T-helper 2 cell treated with Interferon-gamma antibody and Interleukin-4, amounts not matched to agents 5 μg/mL and 100 μg/mL, for 36 hours (primary cell): ENCODE measurements around the gene SF1.

ENCODE experiments used
- DNase-seq: peaks from one replicate; pipeline ENCODE4 v3.0.0; 2021; ENCODE audit warnings: low spot score
- H3K27ac Mint-ChIP-seq: one replicate; pipeline ENCODE4 v1.8.0; 2021; ENCODE audit warnings: mild to moderate bottlenecking, mixed read lengths
- H3K27me3 Mint-ChIP-seq: one replicate; pipeline ENCODE4 v1.8.0; 2021; ENCODE audit warnings: low read depth, mixed read lengths
- H3K36me3 Mint-ChIP-seq: one replicate; pipeline ENCODE4 v1.8.0; 2021; ENCODE audit warnings: low read depth, mixed read lengths
- H3K4me1 Mint-ChIP-seq: one replicate; pipeline ENCODE4 v1.8.0; 2021; ENCODE audit warnings: low read depth, mixed read lengths
- H3K4me3 Mint-ChIP-seq: one replicate; pipeline ENCODE4 v1.8.0; 2022; ENCODE audit warnings: mild to moderate bottlenecking, moderate library complexity, mixed read lengths
- H3K9me3 Mint-ChIP-seq: one replicate; pipeline ENCODE4 v1.8.0; 2021; ENCODE audit warnings: mixed read lengths

Gene SF1

DNA sequence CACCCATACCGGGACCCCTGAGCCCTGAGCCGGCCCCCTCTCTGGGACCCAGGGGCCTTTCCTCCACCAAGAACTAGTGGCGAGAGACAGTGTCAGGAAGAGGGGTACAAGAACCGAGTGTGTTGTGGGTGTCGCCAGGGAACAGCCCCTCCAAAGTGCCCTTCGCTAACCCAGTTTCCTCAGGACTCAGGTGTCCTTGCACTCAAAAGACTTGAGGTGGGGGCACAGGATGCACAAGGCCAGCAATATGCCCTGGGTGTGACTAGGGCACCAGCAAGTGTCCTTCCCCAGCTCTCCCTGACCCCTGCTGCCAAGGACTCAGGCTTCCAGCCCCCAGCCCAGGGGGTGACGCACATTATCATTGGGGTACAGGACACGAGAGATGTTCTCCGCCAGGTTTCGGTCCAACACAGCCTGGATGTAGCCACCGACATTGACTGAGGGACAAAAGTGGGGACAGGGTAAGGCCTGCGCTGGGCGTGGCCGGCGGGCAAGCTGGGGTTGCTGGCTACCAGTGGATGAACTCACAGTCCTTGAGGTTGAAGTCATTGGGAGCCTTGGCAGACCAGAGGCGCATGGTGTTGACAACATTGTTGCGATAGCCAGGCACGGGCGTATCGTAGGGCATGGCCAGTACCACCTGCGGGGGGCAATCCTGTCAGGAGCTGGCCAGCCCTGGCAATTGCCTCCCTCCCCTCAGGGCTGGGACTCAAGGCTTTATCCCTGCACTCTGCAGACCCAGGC is 23.3 kb downstream of the SF1 start:
- no peaks in the 10 kb centered on the region for H3K27me3 Mint-ChIP-seq
- no peak overlapping the region for H3K27ac Mint-ChIP-seq
- no peaks in the 10 kb centered on the region for H3K9me3 Mint-ChIP-seq
- H3K4me3 Mint-ChIP-seq: no peak overlapping the region
- H3K36me3 Mint-ChIP-seq: peaks cover 23% of the 10 kb centered on the region
- H3K4me1 Mint-ChIP-seq: peaks cover 7% of the 10 kb centered on the region
- no peak for DNase-seq

DNA sequence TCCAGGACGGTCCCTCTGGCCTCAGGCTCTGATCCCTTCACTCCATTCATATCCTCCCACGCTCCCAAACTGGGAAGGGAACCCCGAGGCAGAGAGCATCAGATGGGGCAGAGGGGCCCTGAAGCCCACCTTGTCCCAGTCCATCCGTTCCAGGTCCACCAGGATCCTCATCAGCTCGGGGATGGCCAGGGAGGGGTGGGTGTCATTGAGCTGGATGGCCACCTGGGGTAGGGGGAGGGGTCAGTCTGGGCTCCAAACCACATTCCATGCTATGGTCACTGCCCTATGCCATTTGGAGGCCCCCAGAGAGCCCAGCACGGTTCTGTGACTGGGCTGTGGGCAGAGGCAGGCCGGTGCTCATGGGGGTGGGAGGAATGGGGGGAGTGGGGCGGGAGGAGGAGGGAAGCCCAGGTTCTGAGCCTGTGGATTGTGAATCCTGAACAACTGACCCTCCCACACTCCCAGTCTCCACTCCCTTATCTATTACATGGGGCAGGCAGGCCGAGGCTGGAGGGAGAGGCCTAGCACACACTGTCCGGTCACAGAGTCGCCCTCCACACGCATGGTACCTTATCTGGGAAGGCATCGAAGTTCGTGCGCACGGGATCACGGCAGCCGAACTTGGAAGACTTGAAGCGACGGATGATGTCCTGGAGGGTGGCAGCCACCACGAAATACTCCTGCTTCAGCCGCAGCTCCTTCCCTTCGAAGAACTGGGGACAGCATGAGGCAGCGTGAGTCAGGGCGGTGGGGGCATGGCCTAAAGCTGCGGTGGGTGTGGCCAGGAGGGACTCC is 24.0 kb downstream of the SF1 start:
- Mint-ChIP-seq H3K4me3 (no peak overlapping the region), H3K36me3 (peaks cover 25% of the 10 kb centered on the region), H3K4me1 (peaks cover 6% of the 10 kb centered on the region), H3K27me3 (no peaks in the 10 kb centered on the region), H3K9me3 (no peaks in the 10 kb centered on the region), H3K27ac (no peak overlapping the region)
- no peak for DNase-seq

DNA sequence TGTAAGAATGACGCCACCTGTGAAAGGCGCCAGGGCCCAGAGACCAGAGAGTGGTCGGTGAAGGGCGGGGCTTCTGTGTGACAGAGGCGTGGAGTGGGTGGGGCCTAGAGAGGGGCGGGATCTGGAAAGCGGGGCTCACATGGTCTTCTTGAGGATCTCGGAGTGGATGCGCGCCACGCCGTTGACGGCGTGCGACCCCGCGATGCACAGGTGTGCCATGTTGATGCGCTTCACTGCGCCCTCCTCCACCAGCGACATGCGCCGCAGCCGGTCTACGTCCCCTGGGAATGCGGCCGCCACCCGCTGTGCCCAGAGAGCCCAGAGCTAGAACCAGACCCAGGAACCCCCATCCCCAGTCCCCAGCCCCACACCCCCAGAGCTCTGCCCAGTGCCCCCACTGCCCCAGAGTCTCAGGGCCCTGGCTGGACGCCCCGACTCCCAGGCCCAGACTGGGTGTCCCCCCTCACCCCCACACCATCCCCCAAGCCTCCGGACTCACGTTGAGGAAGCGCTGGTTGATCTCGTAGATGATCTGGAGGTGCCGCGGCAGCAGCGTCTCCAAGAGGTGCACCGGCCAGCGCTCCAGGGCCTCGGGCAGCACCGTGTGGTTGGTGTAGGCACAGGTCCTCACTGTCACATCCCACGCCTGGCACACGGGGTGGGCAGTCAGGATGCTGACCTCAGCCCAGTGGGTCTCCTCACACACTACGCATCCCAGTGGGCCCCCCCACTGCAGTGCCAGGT is 24.8 kb downstream of the SF1 start:
- Mint-ChIP-seq H3K9me3 (no peaks in the 10 kb centered on the region), H3K27me3 (no peaks in the 10 kb centered on the region)
- DNase-seq: no peak

DNA sequence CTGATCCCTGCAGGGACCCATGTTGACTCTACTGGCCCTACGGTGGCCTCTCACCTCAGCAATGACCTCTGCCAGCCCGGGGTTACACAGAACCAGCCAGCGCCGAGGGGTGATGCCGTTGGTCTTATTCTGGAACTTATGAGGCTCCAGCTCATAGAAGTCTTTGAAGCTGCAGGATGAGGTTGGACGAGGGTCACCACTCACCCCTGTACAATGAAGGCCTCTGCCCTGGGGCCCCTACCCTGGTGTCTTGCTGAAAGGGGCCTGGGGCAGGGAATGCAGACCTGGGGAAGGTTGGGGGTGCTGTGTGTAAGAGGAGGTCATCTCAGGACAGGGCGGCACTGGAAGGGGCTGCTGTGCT is 25.3 kb downstream of the SF1 start:
- Mint-ChIP-seq H3K36me3 (peaks cover 30% of the 10 kb centered on the region), H3K27ac (no peak overlapping the region), H3K9me3 (no peaks in the 10 kb centered on the region), H3K4me3 (no peak overlapping the region), H3K4me1 (peaks cover 9% of the 10 kb centered on the region), H3K27me3 (no peaks in the 10 kb centered on the region)
- DNase-seq: no peak

More for the DNA sequence above, 24.8 kb downstream of the SF1 start:
- Mint-ChIP-seq H3K27ac (no peak overlapping the region), H3K4me1 (peaks cover 6% of the 10 kb centered on the region), H3K36me3 (peaks cover 25% of the 10 kb centered on the region), H3K4me3 (no peak overlapping the region)

DNA sequence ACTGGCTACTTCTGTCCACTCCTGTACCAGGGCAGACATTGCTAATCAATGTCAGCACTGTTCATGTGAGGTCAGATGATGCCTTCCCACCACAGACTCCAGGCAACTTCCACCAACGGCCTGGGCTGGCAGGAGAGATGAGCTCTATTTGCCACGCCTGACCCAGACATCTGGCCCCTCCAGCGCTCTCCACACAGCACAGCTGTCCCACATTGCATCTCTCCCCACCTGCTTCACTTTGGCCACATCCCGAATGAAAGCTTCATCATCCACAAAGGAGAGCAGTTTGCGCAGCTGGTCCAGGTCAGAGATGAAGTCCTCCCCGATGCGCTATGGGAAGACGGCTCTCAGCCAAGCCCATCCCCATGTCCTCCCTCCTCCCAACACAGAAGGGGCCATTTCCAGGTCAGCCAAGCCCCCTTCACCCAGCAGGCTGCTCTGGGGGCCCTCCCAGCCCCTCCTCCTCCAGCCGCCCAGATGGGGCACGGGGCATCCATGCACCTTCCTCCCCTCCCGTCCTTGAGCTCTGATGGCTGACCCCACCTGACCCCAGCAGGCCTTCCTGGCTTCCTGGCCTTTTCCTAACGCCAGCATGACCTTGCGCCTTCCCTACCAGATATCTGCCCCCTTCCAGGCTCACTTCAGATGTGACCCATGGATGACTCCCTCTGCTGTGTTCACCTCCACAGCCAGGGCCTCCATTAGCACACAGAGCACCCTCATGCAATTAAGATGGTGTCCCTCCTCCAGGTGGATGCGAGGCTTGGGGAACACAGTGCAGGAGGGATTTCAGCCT is 26.0 kb downstream of the SF1 start:
- Mint-ChIP-seq H3K27me3 (no peaks in the 10 kb centered on the region), H3K4me1 (peaks cover 10% of the 10 kb centered on the region), H3K27ac (peak overlapping the region; percentile 13), H3K9me3 (no peaks in the 10 kb centered on the region), H3K36me3 (peaks cover 30% of the 10 kb centered on the region), H3K4me3 (no peak overlapping the region)
- no peak for DNase-seq

DNA sequence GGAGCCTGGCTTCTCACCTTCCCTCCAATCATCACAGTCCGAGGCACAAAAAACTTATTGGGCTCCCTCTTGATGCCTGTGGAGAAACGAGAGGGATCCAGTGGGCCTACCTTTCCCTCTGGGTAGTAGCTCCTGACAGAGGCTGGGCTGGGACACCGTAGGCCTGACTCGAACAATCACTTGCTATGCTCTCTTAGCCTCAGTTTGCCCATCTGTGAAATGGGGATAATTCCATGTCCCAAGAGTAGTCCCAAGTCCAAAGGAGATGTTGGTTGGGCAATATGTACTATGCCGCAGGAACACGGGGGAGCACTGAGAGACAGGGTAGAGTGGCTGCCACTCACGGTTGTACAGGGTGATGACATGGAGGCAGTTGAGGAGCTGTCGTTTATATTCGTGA is 26.8 kb downstream of the SF1 start:
- Mint-ChIP-seq H3K27me3 (no peaks in the 10 kb centered on the region), H3K9me3 (no peaks in the 10 kb centered on the region), H3K36me3 (peaks cover 29% of the 10 kb centered on the region), H3K4me1 (peaks cover 10% of the 10 kb centered on the region), H3K27ac (peak overlapping the region; percentile 23), H3K4me3 (no peak overlapping the region)
- no peak for DNase-seq

DNA sequence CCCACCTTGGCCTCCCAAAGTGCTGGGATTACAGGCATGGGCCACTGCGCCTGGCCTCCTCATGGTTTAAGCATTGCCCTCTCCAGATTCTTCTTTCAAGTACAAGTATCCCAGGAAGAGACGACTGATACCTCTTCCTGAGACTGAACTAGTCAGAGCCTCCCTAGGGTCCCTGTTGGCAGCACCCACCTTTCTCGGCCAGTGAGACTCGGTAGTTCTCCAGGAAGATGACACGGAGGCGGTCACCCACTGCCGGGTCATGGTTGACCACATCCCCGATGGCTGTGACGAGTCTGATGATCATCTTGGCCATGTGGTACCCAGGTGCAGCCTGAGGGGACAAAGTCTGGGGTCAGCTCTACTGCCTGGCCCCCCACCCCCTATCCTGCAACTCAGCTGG is 27.2 kb downstream of the SF1 start:
- H3K27me3 Mint-ChIP-seq: no peaks in the 10 kb centered on the region
- DNase-seq: no peak
- peaks cover 29% of the 10 kb centered on the region for H3K36me3 Mint-ChIP-seq
- peaks cover 12% of the 10 kb centered on the region for H3K4me1 Mint-ChIP-seq
- H3K9me3 Mint-ChIP-seq: no peaks in the 10 kb centered on the region
- H3K4me3 Mint-ChIP-seq: no peak overlapping the region
- peak overlapping the region; percentile 23 for H3K27ac Mint-ChIP-seq

DNA sequence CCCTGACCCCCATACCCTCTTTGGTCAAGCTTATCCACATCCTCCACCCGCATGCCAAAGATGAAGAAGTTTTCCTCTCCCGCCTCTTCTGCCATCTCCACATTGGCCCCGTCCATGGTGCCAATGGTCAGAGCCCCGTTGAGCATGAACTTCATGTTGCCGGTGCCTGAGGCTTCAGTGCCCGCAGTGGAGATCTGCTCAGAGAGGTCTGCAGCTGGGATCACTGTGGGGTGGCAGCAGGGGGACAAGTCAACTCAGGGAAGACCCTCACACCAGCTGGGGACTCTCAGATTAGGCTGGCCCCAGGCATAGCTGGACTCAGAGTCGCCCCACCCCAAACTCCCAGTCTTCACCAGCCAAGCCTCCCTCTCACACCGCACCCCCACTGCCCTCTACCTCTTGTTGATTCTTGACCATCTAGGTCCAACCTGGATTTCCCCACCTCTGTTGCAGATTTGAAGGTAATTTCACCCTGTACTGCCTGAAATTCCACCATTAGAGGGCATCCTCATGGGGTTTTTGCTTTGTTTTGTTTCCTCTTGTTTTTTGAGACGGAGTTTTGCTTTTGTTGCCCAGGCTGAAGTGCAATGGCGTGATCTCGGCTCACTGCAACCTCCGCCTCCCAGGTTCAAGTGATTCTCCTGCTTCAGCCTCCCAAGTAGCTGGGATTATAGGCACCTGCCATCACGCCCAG is 27.8 kb downstream of the SF1 start:
- no peaks in the 10 kb centered on the region for H3K27me3 Mint-ChIP-seq
- no peaks in the 10 kb centered on the region for H3K9me3 Mint-ChIP-seq
- H3K36me3 Mint-ChIP-seq: peaks cover 29% of the 10 kb centered on the region
- peaks cover 14% of the 10 kb centered on the region for H3K4me1 Mint-ChIP-seq
- peak overlapping the region; percentile 67 for H3K27ac Mint-ChIP-seq
- DNase-seq: no peak
- no peak overlapping the region for H3K4me3 Mint-ChIP-seq

DNA sequence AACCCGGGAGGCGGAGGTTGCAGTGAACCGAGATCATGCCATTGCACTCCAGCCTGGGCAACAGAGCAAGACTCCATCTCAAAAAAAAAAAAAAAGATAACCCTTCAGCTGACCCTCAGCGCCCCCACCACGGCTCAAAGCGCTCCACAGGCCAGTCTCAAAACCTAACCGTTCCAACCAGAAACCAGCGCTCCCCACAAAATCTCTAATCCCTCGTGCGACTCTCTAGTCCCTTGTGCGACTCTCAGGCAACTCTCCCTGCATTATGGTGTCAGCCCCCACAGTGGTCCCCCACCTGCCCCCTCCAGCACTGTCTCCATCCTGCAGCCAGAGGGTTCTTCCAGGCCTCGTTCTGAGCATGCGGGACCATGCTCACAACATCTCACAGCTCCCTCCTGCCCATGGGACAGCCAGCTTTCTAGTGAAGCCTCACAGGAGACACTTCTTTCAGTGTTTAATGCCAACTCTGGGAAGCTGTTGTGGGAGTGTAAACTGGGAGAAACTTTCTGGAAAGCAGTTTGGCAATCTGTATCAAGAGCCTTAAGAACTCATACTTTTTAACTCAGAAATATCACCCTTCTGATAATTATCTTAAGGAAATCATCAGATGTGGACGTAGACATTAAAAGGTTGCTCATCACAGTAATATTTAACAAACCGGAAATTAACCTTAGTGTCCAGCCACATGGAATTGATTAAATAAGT is 30.2 kb downstream of the SF1 start:
- Mint-ChIP-seq H3K9me3 (no peaks in the 10 kb centered on the region), H3K4me1 (peaks cover 25% of the 10 kb centered on the region), H3K27ac (peak overlapping the region; percentile 50), H3K27me3 (no peaks in the 10 kb centered on the region), H3K4me3 (peak overlapping the region; percentile 8), H3K36me3 (peaks cover 36% of the 10 kb centered on the region)
- no peak for DNase-seq

DNA sequence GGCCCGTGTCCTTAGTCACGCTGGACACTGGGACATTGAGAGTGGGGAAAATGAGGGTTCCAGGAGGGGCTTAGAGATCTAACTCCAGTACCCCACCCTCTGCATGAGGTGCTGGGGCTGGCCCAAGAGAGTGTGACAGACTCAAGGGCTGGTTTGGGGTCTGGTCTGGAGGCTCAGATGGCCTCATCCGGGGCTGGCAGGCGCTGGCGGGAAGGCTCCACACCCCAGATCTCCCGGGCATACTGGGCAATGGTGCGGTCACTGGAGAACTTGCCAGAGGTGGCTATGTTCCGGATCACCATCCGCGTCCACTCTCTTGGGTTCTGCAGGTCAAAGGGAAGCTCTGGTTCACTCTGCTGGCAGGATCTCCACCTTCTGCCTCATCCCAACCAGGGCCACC is 31.9 kb downstream of the SF1 start:
- H3K4me1 Mint-ChIP-seq: peaks cover 29% of the 10 kb centered on the region

DNA sequence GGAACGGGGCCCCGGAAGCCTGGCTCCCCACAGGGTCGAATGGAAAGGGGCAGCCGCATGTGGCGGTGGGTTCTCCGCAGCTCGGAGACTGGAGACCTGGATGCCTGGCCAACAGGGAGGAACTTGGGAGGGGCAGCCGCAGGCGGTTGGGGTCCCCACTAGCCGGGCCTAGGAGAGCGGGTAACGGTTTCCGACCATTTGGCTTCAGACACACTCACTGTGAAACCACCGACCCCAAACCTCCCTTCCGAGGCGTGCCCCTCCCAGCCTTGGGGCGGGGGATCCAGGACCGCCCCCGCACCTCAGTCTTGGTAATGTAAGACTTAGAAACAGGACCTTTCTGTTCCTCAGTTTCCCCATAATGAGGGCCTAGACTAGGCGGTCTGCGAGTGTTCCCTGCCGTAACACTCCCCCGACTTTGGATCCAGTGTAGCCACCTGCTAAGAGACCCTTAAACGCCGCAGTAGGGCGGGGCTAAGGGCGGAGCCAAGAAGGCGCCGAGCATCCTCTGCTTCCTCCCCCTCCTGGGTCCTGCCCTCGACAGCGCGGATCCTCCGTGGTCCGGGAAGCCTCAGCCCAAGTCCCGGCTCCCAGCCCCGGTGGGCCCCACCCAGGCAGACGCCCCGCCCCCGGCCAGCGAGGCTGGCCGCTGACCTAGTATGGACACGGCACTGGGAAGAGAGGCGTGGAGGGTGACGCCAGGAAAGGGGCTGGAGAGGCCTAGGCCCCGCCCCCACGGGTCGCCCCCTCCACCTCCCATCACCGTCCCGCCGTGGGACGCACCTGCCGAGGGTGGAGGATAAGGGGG is 32.6 kb downstream of the SF1 start:
- peak; percentile 66 for DNase-seq
- H3K27ac Mint-ChIP-seq: peak overlapping the region; percentile 99
- H3K9me3 Mint-ChIP-seq: no peaks in the 10 kb centered on the region
- H3K4me3 Mint-ChIP-seq: peak overlapping the region; percentile 94
- peaks cover 32% of the 10 kb centered on the region for H3K36me3 Mint-ChIP-seq
- H3K27me3 Mint-ChIP-seq: no peaks in the 10 kb centered on the region
- peaks cover 32% of the 10 kb centered on the region for H3K4me1 Mint-ChIP-seq

More for the DNA sequence above, 31.9 kb downstream of the SF1 start:
- H3K9me3 Mint-ChIP-seq: no peaks in the 10 kb centered on the region
- peaks cover 32% of the 10 kb centered on the region for H3K36me3 Mint-ChIP-seq
- no peak for DNase-seq
- H3K4me3 Mint-ChIP-seq: peak overlapping the region; percentile 40
- H3K27me3 Mint-ChIP-seq: no peaks in the 10 kb centered on the region
- peak overlapping the region; percentile 99 for H3K27ac Mint-ChIP-seq

DNA sequence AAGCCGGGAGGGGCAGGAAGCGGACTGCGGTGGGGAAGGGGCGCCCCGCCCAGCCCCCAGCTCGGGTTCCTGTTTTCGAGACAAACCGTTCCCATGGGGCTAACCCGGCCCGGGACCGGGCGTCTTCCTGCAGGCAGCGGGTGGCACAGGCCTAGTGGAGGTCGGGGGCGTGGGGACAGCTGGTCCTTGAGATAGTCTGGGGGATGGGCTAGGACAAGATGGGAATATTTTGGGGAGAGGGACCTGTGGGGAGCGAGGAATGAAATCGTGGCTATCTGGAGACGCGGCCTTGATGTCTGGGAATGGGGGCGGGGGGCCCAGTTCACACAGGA is 33.2 kb downstream of the SF1 start:
- Mint-ChIP-seq H3K36me3 (peaks cover 34% of the 10 kb centered on the region), H3K27ac (peak overlapping the region; percentile 99), H3K9me3 (no peaks in the 10 kb centered on the region), H3K27me3 (no peaks in the 10 kb centered on the region), H3K4me3 (peak overlapping the region; percentile 94), H3K4me1 (peaks cover 33% of the 10 kb centered on the region)
- DNase-seq: peak; percentile 72
